ENCODE data around the gene FUT2.

Gene FUT2

DNA sequence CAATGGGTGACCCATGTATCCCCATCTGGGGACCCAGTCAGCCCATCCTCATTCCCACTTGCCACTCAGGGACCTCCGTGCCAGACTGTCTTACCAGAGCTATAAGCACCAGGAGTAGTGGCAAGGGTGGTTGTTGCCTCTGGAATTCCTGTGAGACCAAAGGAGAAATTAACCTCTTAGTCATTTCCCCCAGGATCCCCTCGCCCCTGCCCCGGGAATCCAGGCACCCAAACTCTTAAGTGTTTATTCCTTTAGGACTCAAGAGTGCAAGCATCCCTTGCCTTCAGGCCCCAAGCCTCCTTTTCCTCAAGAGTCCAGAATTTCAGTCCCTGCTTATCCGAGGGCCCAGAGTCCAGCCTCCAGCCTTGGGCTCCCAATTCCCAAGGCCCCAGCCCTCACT lies 32.1 kb upstream of the FUT2 start:
- CTCF ChIA-PET, result interaction anchor here (1.4 to 1.8 kb wide), 2 partner anchors 12 to 49 kb away, joined by 3 to 5 read pairs; no protein-coding TSS in a partner anchor
- H3K27ac ChIP-seq (ENCODE audit: extremely low read depth, low read depth, low read length), result no peak overlapping the region
- no peaks in the 10 kb centered on the region for H3K36me3 ChIP-seq (ENCODE audit: control insufficient read depth in 2 of 2, insufficient read depth in 1 of 2, low read length in 2 of 2)
- H3K4me1 ChIP-seq (ENCODE audit: control insufficient read depth, insufficient read depth, low read length), result no peaks in the 10 kb centered on the region
- no peak overlapping the region for H3K4me3 ChIP-seq (ENCODE audit: low read depth, low read length)
- TF ChIP-seq ZNF221 (tag by site-specific recombination; IDR thresholded peaks at IDR 0.05; ENCODE audit: borderline replicate concordance), result no peak
- TF ChIP-seq, protein P1, sequence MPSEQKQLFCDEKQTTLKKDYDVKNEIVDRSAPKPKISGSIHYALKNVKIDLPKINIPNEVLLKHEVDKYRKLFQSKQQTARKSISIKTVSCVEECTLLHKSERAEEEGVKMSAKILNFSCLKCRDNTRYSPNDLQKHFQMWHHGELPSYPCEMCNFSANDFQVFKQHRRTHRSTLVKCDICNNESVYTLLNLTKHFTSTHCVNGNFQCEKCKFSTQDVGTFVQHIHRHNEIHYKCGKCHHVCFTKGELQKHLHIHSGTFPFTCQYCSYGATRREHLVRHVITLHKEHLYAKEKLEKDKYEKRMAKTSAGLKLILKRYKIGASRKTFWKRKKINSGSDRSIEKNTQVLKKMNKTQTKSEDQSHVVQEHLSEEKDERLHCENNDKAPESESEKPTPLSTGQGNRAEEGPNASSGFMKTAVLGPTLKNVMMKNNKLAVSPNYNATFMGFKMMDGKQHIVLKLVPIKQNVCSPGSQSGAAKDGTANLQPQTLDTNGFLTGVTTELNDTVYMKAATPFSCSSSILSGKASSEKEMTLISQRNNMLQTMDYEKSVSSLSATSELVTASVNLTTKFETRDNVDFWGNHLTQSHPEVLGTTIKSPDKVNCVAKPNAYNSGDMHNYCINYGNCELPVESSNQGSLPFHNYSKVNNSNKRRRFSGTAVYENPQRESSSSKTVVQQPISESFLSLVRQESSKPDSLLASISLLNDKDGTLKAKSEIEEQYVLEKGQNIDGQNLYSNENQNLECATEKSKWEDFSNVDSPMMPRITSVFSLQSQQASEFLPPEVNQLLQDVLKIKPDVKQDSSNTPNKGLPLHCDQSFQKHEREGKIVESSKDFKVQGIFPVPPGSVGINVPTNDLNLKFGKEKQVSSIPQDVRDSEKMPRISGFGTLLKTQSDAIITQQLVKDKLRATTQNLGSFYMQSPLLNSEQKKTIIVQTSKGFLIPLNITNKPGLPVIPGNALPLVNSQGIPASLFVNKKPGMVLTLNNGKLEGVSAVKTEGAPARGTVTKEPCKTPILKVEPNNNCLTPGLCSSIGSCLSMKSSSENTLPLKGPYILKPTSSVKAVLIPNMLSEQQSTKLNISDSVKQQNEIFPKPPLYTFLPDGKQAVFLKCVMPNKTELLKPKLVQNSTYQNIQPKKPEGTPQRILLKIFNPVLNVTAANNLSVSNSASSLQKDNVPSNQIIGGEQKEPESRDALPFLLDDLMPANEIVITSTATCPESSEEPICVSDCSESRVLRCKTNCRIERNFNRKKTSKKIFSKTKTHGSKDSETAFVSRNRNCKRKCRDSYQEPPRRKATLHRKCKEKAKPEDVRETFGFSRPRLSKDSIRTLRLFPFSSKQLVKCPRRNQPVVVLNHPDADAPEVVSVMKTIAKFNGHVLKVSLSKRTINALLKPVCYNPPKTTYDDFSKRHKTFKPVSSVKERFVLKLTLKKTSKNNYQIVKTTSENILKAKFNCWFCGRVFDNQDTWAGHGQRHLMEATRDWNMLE (tag by site-specific recombination; conservative IDR thresholded peaks at IDR 0.05; ENCODE audit: low read depth), result no peak
- no peak for TF ChIP-seq ZNF510 (tag by site-specific recombination; IDR thresholded peaks at IDR 0.05; ENCODE audit: insufficient replicate concordance)
- TF ChIP-seq ZNF560 (tag by site-specific recombination; IDR thresholded peaks at IDR 0.05; ENCODE audit: borderline replicate concordance), result no peak
- TF ChIP-seq ZNF621 (tag by site-specific recombination; IDR thresholded peaks at IDR 0.05), result no peak
- no peak for TF ChIP-seq ZNF747 (tag by site-specific recombination; IDR thresholded peaks at IDR 0.05)
- TF ChIP-seq, protein P2, sequence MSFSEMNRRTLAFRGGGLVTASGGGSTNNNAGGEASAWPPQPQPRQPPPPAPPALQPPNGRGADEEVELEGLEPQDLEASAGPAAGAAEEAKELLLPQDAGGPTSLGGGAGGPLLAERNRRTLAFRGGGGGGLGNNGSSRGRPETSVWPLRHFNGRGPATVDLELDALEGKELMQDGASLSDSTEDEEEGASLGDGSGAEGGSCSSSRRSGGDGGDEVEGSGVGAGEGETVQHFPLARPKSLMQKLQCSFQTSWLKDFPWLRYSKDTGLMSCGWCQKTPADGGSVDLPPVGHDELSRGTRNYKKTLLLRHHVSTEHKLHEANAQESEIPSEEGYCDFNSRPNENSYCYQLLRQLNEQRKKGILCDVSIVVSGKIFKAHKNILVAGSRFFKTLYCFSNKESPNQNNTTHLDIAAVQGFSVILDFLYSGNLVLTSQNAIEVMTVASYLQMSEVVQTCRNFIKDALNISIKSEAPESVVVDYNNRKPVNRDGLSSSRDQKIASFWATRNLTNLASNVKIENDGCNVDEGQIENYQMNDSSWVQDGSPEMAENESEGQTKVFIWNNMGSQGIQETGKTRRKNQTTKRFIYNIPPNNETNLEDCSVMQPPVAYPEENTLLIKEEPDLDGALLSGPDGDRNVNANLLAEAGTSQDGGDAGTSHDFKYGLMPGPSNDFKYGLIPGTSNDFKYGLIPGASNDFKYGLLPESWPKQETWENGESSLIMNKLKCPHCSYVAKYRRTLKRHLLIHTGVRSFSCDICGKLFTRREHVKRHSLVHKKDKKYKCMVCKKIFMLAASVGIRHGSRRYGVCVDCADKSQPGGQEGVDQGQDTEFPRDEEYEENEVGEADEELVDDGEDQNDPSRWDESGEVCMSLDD (tag by site-specific recombination; IDR thresholded peaks at IDR 0.05), result no peak
- TF ChIP-seq, protein P3, sequence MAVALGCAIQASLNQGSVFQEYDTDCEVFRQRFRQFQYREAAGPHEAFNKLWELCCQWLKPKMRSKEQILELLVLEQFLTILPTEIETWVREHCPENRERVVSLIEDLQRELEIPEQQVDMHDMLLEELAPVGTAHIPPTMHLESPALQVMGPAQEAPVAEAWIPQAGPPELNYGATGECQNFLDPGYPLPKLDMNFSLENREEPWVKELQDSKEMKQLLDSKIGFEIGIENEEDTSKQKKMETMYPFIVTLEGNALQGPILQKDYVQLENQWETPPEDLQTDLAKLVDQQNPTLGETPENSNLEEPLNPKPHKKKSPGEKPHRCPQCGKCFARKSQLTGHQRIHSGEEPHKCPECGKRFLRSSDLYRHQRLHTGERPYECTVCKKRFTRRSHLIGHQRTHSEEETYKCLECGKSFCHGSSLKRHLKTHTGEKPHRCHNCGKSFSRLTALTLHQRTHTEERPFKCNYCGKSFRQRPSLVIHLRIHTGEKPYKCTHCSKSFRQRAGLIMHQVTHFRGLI (tag by site-specific recombination; IDR thresholded peaks at IDR 0.05), result no peak
- TF ChIP-seq ZNF366 (tag by site-specific recombination; conservative IDR thresholded peaks at IDR 0.05), result no peak
- TF ChIP-seq ZEB2 (tag by site-specific recombination; IDR thresholded peaks at IDR 0.05), result no peak
- TF ChIP-seq EGR2 (tag by site-specific recombination; IDR thresholded peaks at IDR 0.05; ENCODE audit: low read depth), result no peak
- TF ChIP-seq ZNF660 (tag by site-specific recombination; IDR thresholded peaks at IDR 0.05), result no peak
- no peak for TF ChIP-seq MYNN (tag by site-specific recombination; IDR thresholded peaks at IDR 0.05; ENCODE audit: borderline replicate concordance)
- no peak for TF ChIP-seq PRDM1 (tag by site-specific recombination; IDR thresholded peaks at IDR 0.05)
- H3K9me3 ChIP-seq (ENCODE audit: control insufficient read depth, insufficient read depth, low read depth, low read length), result no peaks in the 10 kb centered on the region
- POLR2A ChIA-PET, result interaction anchor here (0.7 kb wide), 1 partner anchor 18 kb away, joined by 3 read pairs; the partner anchor contains the start of gene CA11

DNA sequence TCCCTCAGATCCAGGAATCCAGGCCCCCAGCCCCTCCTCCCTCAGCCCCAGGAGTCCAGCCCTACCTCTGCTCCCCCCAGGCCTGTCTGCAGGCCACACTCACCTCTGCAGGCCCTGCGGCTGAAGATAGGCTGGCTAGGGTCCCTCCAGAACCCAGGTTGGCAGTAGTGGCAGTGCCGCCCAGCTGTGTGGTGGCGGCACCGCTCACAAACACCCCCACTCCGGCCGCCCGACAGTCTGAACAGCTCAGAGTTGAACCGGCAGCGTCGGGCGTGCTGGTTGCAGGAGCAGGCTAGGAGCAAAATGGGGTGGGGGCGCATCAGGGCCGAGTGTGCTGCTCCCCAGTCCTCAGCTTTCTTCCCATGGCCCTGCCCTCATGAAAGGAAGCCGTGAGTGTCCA lies 31.3 kb upstream of the FUT2 start:
- TF ChIP-seq ZBTB1 (tag by site-specific recombination; IDR thresholded peaks at IDR 0.05) (no peak), ZNF549 (tag by site-specific recombination; IDR thresholded peaks at IDR 0.05) (no peak), ZNF311 (tag by site-specific recombination; IDR thresholded peaks at IDR 0.05; ENCODE audit: borderline replicate concordance) (no peak), ZFP41 (tag by site-specific recombination; IDR thresholded peaks at IDR 0.05; ENCODE audit: borderline replicate concordance) (no peak), REPIN1 (tag by site-specific recombination; IDR thresholded peaks at IDR 0.05; ENCODE audit: low read depth) (no peak), ZSCAN16 (tag by site-specific recombination; IDR thresholded peaks at IDR 0.05) (no peak), OVOL3 (tag by site-specific recombination; IDR thresholded peaks at IDR 0.05) (no peak)
- TF ChIP-seq, protein P4, sequence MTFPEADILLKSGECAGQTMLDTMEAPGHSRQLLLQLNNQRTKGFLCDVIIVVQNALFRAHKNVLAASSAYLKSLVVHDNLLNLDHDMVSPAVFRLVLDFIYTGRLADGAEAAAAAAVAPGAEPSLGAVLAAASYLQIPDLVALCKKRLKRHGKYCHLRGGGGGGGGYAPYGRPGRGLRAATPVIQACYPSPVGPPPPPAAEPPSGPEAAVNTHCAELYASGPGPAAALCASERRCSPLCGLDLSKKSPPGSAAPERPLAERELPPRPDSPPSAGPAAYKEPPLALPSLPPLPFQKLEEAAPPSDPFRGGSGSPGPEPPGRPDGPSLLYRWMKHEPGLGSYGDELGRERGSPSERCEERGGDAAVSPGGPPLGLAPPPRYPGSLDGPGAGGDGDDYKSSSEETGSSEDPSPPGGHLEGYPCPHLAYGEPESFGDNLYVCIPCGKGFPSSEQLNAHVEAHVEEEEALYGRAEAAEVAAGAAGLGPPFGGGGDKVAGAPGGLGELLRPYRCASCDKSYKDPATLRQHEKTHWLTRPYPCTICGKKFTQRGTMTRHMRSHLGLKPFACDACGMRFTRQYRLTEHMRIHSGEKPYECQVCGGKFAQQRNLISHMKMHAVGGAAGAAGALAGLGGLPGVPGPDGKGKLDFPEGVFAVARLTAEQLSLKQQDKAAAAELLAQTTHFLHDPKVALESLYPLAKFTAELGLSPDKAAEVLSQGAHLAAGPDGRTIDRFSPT (tag by site-specific recombination; IDR thresholded peaks at IDR 0.05), result no peak
- CTCF ChIA-PET, result interaction anchor here (0.6 to 1.8 kb wide), 3 partner anchors 12 to 560 kb away, joined by 3 to 5 read pairs (median 5); no protein-coding TSS in a partner anchor
- Histone ChIP-seq H3K4me3 (ENCODE audit: low read depth, low read length) (no peak overlapping the region), H3K9me3 (ENCODE audit: control insufficient read depth, insufficient read depth, low read depth, low read length) (no peaks in the 10 kb centered on the region), H3K27ac (ENCODE audit: extremely low read depth, low read depth, low read length) (no peak overlapping the region), H3K36me3 (ENCODE audit: control insufficient read depth in 2 of 2, insufficient read depth in 1 of 2, low read length in 2 of 2) (no peaks in the 10 kb centered on the region), H3K4me1 (ENCODE audit: control insufficient read depth, insufficient read depth, low read length) (no peaks in the 10 kb centered on the region)
- POLR2A ChIA-PET, result no interaction called here

Measured in HEK293 (cell line).